Loucy (cell line): ENCODE measurements around the gene MAPK14.
"Not testable (repeated sequence)": the region's sequence is repeated elsewhere in the genome, so short reads cannot be mapped to it uniquely, and the experiment has no call there.

ENCODE experiments used
- H2AFZ ChIP-seq: fragments of 200-600 bp; sonication (generic); 2 replicates; pipeline ENCODE4 v1.6.0; 2016; ENCODE audit warnings: antibody characterized with exemption, mild to moderate bottlenecking, low read length, moderate library complexity
- H3F3A ChIP-seq: fragments of 200-600 bp; 2 replicates; pipeline ENCODE4 v1.6.0; 2016; ENCODE audit warnings: antibody characterized with exemption, low read depth, mild to moderate bottlenecking
- H3K27me3 ChIP-seq: fragments of 200-600 bp; sonication (generic); 2 replicates; pipeline ENCODE4 v1.6.1; 2014; ENCODE audit warnings: low read length, mild to moderate bottlenecking; ENCODE audit not compliant: insufficient read depth, poor library complexity, severe bottlenecking
- H3K36me3 ChIP-seq: fragments of 200-600 bp; sonication (generic); 2 replicates; pipeline ENCODE4 v1.6.1; 2016; ENCODE audit warnings: low read length; ENCODE audit not compliant: insufficient read depth
- H3K4me1 ChIP-seq: fragments of 200-600 bp; sonication (generic); 2 replicates; pipeline ENCODE4 v1.5.1; 2014; ENCODE audit warnings: low read length, mild to moderate bottlenecking; ENCODE audit not compliant: insufficient read depth, poor library complexity, severe bottlenecking
- H3K4me2 ChIP-seq: fragments of 200-600 bp; sonication (generic); 2 replicates; pipeline ENCODE4 v1.6.0; 2014; ENCODE audit warnings: antibody characterized with exemption, low read length, low read depth, mild to moderate bottlenecking; ENCODE audit not compliant: poor library complexity, severe bottlenecking
- H3K4me3 ChIP-seq: fragments of 200-600 bp; sonication (generic); 2 replicates; pipeline ENCODE4 v1.5.1; 2014; ENCODE audit warnings: low read length, mild to moderate bottlenecking, mixed read lengths; ENCODE audit not compliant: poor library complexity, severe bottlenecking
- H3K79me2 ChIP-seq: fragments of 200-600 bp; sonication (generic); 2 replicates; pipeline ENCODE4 v1.6.1; 2014; ENCODE audit warnings: low read length; ENCODE audit not compliant: insufficient read depth
- H3K9ac ChIP-seq: fragments of 200-600 bp; sonication (generic); 2 replicates; pipeline ENCODE4 v1.6.0; 2014; ENCODE audit warnings: mild to moderate bottlenecking, low read depth, low read length, moderate library complexity; ENCODE audit not compliant: poor library complexity, severe bottlenecking
- H3K9me2 ChIP-seq: fragments of 200-600 bp; sonication (generic); replicated peaks from 2 replicates; pipeline ENCODE4 v1.6.1; 2016; ENCODE audit warnings: low read depth, low read length, mixed read lengths
- H3K9me3 ChIP-seq: fragments of 200-600 bp; sonication (generic); 2 replicates; pipeline ENCODE4 v1.6.1; 2014; ENCODE audit warnings: mild to moderate bottlenecking, antibody characterized with exemption, low read length, low read depth; ENCODE audit not compliant: insufficient read depth
- H4K20me1 ChIP-seq: fragments of 200-600 bp; sonication (generic); 2 replicates; pipeline ENCODE4 v1.6.0; 2014; ENCODE audit warnings: antibody characterized with exemption, low read length, mild to moderate bottlenecking; ENCODE audit not compliant: insufficient read depth, poor library complexity, severe bottlenecking
- CTCF ChIP-seq: fragments of 200-600 bp; sonication (generic); conservative IDR thresholded peaks from 2 replicates; pipeline ENCODE4 v1.5.1; 2014; ENCODE audit warnings: mild to moderate bottlenecking, antibody characterized with exemption, low read length
- EZH2phosphoT487 ChIP-seq: fragments of 200-600 bp; IDR thresholded peaks from 2 replicates; pipeline ENCODE4 v1.6.1; 2018; ENCODE audit warnings: antibody characterized with exemption, mild to moderate bottlenecking, moderate library complexity, borderline replicate concordance

The MAPK14 gene

DNA sequence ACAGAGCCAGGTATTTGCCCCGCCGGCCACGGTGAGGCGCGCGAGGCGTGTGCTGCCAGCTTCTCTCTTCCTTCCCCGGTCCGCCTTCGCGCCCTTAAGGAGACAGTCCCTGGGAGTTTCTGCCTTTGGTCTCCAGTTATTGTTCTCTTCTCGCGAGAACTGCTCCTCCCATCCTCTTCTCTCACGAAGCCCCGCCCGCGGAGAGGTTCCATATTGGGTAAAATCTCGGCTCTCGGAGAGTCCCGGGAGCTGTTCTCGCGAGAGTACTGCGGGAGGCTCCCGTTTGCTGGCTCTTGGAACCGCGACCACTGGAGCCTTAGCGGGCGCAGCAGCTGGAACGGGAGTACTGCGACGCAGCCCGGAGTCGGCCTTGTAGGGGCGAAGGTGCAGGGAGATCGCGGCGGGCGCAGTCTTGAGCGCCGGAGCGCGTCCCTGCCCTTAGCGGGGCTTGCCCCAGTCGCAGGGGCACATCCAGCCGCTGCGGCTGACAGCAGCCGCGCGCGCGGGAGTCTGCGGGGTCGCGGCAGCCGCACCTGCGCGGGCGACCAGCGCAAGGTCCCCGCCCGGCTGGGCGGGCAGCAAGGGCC is at the start of gene MAPK14:
Gene MAPK14, plus strand, starts transcription at position 308 of the 587 bp plus-strand sequence. CDS start 350 bp downstream, outside the sequence.
- H2AFZ ChIP-seq = no peak within 1 kb of the TSS
- TF ChIP-seq CTCF (peak; percentile 80), EZH2phosphoT487 (no peak)

DNA sequence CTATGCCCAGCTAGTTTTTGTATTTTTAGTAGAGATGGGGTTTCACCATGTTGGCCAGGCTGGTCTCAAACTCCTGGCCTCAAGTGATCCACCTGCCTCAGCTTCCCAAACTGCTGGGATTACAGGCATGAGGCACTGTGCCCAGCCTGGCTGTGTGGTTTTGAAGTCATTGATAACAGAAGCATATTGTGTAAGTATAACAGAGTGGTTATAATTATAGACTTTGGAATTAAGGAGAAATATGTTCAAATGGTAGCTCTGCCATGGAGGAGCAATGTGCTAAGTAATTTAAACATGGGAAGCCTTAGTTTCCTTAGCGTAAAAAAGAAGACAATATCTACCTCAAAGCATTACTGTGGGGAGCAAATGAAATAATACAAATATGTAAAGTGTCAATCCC is 47.5 kb upstream of the MAPK14 start:
- H4K20me1 ChIP-seq, H3K79me2 ChIP-seq, H3F3A ChIP-seq, H3K9me2 ChIP-seq, H3K4me3 ChIP-seq, H3K36me3 ChIP-seq, H3K4me2 ChIP-seq, H3K9ac ChIP-seq, H3K27me3 ChIP-seq, H3K4me1 ChIP-seq, H2AFZ ChIP-seq, H3K9me3 ChIP-seq: not testable (repeated sequence)

More for the DNA sequence above, at the start of gene MAPK14:
- H3K4me2 ChIP-seq = peak within 1 kb of the TSS; percentile 85
- peak within 1 kb of the TSS; percentile 85 for H3K4me3 ChIP-seq
- peaks cover 50% of the 10 kb centered on the region for H3K79me2 ChIP-seq
- H3K9me2 ChIP-seq = no peaks in the 10 kb centered on the region
- H4K20me1 ChIP-seq = peaks cover 46% of the 10 kb centered on the region
- H3K36me3 ChIP-seq = no peaks in the 10 kb centered on the region
- H3K9ac ChIP-seq = peak within 1 kb of the TSS; percentile 100
- H3K27me3 ChIP-seq = peaks cover 9% of the 10 kb centered on the region
- peaks cover 13% of the 10 kb centered on the region for H3K4me1 ChIP-seq
- peaks cover 10% of the 10 kb centered on the region for H3F3A ChIP-seq
- no peaks in the 10 kb centered on the region for H3K9me3 ChIP-seq

DNA sequence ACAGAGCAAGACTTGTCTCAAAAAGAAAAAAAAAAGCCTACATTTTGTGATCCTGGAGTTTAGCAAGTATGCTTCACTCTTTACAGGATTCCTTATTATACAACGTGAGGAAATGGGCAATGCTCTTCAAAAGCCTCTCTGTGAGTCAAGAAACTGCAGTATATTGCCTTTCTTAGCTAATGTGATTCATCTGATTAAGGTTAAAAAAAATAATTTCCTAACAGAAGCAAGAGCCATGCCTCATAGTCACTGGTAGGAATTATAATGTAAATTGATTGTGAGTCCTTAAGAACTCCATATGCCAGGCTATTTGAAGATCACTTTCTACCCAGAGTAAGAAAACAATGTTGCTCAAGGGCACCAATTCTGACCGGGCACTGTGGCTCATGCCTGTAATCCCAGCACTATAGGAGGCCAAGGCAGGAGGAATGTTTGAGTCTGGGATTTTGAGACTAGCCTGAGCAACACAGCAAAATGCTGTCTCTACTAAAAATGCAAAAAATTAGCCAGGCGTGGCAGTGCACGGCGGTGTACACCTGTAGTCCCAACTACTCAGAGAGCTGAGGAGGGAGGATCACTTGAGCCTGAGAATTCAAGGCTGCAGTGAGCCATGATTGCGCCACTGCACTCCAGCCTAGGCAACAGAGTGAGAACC is 46.5 kb upstream of the MAPK14 start:
- Histone ChIP-seq H3K79me2 (no peaks in the 10 kb centered on the region), H3F3A (no peaks in the 10 kb centered on the region), H3K9ac (no peak overlapping the region), H2AFZ (no peak overlapping the region), H3K9me3 (no peaks in the 10 kb centered on the region), H3K4me2 (no peak overlapping the region), H3K27me3 (no peaks in the 10 kb centered on the region), H3K4me3 (no peak overlapping the region), H3K36me3 (no peaks in the 10 kb centered on the region), H3K4me1 (no peaks in the 10 kb centered on the region), H4K20me1 (no peaks in the 10 kb centered on the region), H3K9me2 (no peaks in the 10 kb centered on the region)
- no peak for TF ChIP-seq CTCF
- TF ChIP-seq EZH2phosphoT487 = no peak

DNA sequence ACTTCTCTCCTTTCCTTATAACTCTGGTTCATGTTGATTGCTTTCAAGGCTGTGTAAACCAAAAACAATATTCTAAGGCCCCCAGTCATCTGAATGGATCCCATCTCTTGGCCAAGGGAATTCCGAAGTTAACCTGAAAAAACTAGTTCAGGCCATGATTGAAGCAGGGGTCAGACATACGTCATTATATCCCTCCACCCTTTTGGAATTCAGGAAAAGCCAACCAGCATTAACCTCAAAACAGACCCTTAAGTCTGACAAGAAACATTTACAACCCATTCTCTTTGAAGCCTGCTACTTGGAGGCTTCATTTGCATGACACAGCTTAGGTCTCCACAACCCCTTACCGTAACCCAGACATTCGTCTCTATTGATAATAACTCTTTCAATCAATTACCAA is 42.9 kb upstream of the MAPK14 start:
- no peak overlapping the region for H3K4me3 ChIP-seq
- H3K36me3 ChIP-seq = no peaks in the 10 kb centered on the region
- no peak overlapping the region for H2AFZ ChIP-seq
- H3K9me2 ChIP-seq = no peaks in the 10 kb centered on the region
- no peaks in the 10 kb centered on the region for H4K20me1 ChIP-seq
- H3K9ac ChIP-seq = no peak overlapping the region
- TF ChIP-seq CTCF = no peak
- TF ChIP-seq EZH2phosphoT487 = no peak
- no peaks in the 10 kb centered on the region for H3F3A ChIP-seq
- no peaks in the 10 kb centered on the region for H3K27me3 ChIP-seq
- H3K9me3 ChIP-seq = no peaks in the 10 kb centered on the region
- no peak overlapping the region for H3K4me2 ChIP-seq
- no peaks in the 10 kb centered on the region for H3K4me1 ChIP-seq
- H3K79me2 ChIP-seq = no peaks in the 10 kb centered on the region

DNA sequence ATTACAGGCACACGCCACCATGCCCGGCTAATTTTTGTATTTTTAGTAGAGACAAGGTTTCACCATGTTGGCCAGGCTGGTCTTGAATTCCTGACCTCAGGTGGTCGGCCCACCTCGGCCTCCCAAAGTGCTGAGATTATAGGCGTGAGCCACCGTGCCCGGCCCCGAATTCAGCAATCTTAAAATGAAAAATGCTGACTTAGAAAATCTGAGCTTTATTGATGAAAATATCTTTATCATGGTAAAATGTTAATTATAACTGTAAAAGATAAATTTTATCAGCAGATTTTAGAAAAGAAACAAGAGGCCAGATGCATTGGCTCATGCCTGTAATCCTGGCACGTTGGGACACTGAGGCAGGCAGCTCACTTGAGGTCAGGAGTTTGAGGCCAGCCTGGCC is 39.6 kb upstream of the MAPK14 start:
- H2AFZ ChIP-seq, H3K9ac ChIP-seq, H3K36me3 ChIP-seq, H3K9me3 ChIP-seq, H3F3A ChIP-seq, H3K4me2 ChIP-seq, H3K79me2 ChIP-seq, H3K27me3 ChIP-seq, H3K4me3 ChIP-seq, H4K20me1 ChIP-seq, H3K9me2 ChIP-seq, H3K4me1 ChIP-seq: not testable (repeated sequence)
